PC-9 (cell line): ENCODE results near the gene MYO7B. TPM values are rescaled to one million over a fixed set of nuclear protein-coding genes. Genes with fewer than 3 reads are reported as not detected.

Source experiments
- BruUV-seq: library from RNA; stranded (reverse); fragments of 400-500 nt; replicated peaks from 2 replicates; lab custom pipeline; 2021; lab: Mats Ljungman, UMichigan
- CTCF ChIA-PET: fragments of 300-600 bp; sonication (Branson Sonifier 250); formaldehyde crosslinking; loops from one replicate; lab custom pipeline; 2022; ENCODE audit warnings: antibody characterized with exemption; lab: Charles Lee
- POLR2A ChIA-PET: fragments of 300-600 bp; sonication (Branson Sonifier 250); formaldehyde crosslinking; loops from one replicate; lab custom pipeline; 2022; ENCODE audit warnings: antibody characterized with exemption; ENCODE audit not compliant: unreplicated experiment; lab: Charles Lee
- DNase-seq, 2 experiments: peaks; one replicate each; pipeline versions ENCODE4 v3.0.0 to v3.0.0-alpha.2; 2015 to 2022; ENCODE audit warnings: mixed read lengths in 1 of 2
- H2AFZ ChIP-seq: fragments of 200-600 bp; sonication (generic); 2 replicates; pipeline ENCODE4 v1.8.1; 2017; ENCODE audit warnings: antibody characterized with exemption
- H3F3A ChIP-seq: fragments of 200-600 bp; sonication (generic); 2 replicates; pipeline ENCODE4 v1.8.1; 2017; ENCODE audit warnings: antibody characterized with exemption, mild to moderate bottlenecking, low read depth; ENCODE audit not compliant: insufficient read depth
- H3K27ac ChIP-seq: fragments of 200-600 bp; sonication (generic); 2 replicates; pipeline ENCODE4 v1.6.1; 2016; ENCODE audit warnings: mixed run types
- H3K27me3 ChIP-seq: fragments of 200-600 bp; sonication (generic); 2 replicates; pipeline ENCODE4 v1.6.1; 2016; ENCODE audit warnings: low read depth, mixed run types; ENCODE audit not compliant: insufficient read depth
- H3K36me3 ChIP-seq: fragments of 200-600 bp; sonication (generic); 2 replicates; pipeline ENCODE4 v1.6.1; 2016; ENCODE audit warnings: low read depth, mixed run types
- H3K4me1 ChIP-seq: fragments of 200-600 bp; sonication (generic); replicated peaks from 2 replicates; pipeline ENCODE4 v1.6.1; 2016; ENCODE audit warnings: mixed run types; ENCODE audit not compliant: insufficient read depth
- H3K4me2 ChIP-seq: fragments of 200-600 bp; sonication (generic); 2 replicates; pipeline ENCODE4 v1.6.1; 2017; ENCODE audit warnings: mixed run types
- H3K4me3 ChIP-seq: fragments of 200-600 bp; sonication (generic); 2 replicates; pipeline ENCODE4 v1.6.1; 2016; ENCODE audit warnings: mixed run types
- H3K79me2 ChIP-seq: fragments of 200-600 bp; sonication (generic); 2 replicates; pipeline ENCODE4 v1.6.1; 2017; ENCODE audit warnings: low read depth, mixed run types
- H3K9me2 ChIP-seq: fragments of 200-600 bp; sonication (generic); 2 replicates; pipeline ENCODE4 v1.8.1; 2017; ENCODE audit warnings: mild to moderate bottlenecking; ENCODE audit not compliant: insufficient read depth
- H3K9me3 ChIP-seq: fragments of 200-600 bp; sonication (generic); 2 replicates; pipeline ENCODE4 v1.8.1; 2016; ENCODE audit warnings: low read depth; ENCODE audit not compliant: insufficient read depth
- H4K20me1 ChIP-seq: fragments of 200-600 bp; sonication (generic); 2 replicates; pipeline ENCODE4 v1.8.1; 2017; ENCODE audit not compliant: insufficient read depth
- CTCF ChIP-seq: fragments of 200-600 bp; sonication (generic); conservative IDR thresholded peaks from 2 replicates; pipeline ENCODE4 v1.6.1; 2017; ENCODE audit warnings: mixed run types, antibody characterized with exemption, mild to moderate bottlenecking, moderate library complexity
- EZH2 ChIP-seq: fragments of 200-600 bp; sonication (generic); IDR thresholded peaks from 2 replicates; pipeline ENCODE4 v1.8.0; 2017; ENCODE audit warnings: antibody characterized with exemption, low read depth
- intact Hi-C: fragments of 100-400 bp; cut with micrococcal nuclease; formaldehyde crosslinking; loops from one replicate; pipeline ENCODE4 v1.10.0; 2022; ENCODE audit not compliant: unreplicated experiment
- total RNA-seq: library from RNA; stranded (reverse); gene quantifications from 2 replicates; pipeline ENCODE4 v1.2.3, GENCODE V29; 2021

The MYO7B gene
- total RNA-seq, 1 experiment from 2014 or later, result not detected

- ChIA-PET POLR2A (no interaction called here), CTCF (no interaction called here)
- TF ChIP-seq CTCF (no peak), EZH2 (no peak)
- H3K27me3 ChIP-seq, result peaks cover 23% of the 10 kb centered on the region; the same call in 1 of the 2 replicates
- no peak overlapping the region for H3K4me2 ChIP-seq
- no peaks in the 10 kb centered on the region for H3K36me3 ChIP-seq
- H3K27ac ChIP-seq, result no peak overlapping the region
- H3F3A ChIP-seq, result no peaks in the 10 kb centered on the region
- H3K79me2 ChIP-seq, result no peaks in the 10 kb centered on the region
- no peak overlapping the region for H3K4me3 ChIP-seq
- no TSS peak for BruUV-seq
- intact Hi-C loops, result no loop called here
- no peaks in the 10 kb centered on the region for H4K20me1 ChIP-seq
- peak in 1 of 2 experiments; percentile 4 for DNase-seq
- H3K9me3 ChIP-seq, result no peaks in the 10 kb centered on the region
- no peak overlapping the region for H2AFZ ChIP-seq
- H3K9me2 ChIP-seq, result no peaks in the 10 kb centered on the region
- no peaks in the 10 kb centered on the region for H3K4me1 ChIP-seq
Observed at GRCh38 chr2:127574656-127575055, 39.2 kb downstream of the MYO7B start.

DNA sequence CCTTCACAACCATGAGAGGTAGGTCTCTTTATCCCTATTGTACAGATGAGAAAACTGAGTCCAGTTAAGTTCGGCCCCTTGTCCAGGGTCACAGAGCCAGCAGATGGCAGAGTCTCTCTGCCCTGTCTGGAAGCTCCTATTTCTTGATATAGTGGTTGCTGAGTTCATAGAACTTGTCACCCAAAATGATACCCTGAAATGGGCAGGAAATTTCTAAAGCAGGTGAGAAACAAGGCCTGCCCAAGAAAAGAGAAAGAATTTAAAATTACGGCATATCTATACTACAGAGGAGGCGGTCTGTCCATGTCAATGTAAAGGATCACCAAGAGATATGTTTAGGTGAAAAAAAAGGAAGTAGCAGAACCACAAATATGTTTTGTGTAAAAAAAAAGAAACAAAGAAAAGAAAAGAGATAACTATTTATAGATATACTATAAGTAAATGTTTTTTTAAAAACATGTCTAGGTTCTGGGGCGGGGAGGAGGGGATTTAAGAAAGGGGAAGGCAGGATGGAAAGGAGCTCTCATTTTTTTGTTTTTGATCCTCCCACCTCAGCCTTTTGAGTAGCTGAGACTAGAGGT lies 39.8 kb downstream of the MYO7B start:
- H3K4me1 ChIP-seq, result no peaks in the 10 kb centered on the region
- H3K36me3 ChIP-seq, result no peaks in the 10 kb centered on the region
- ChIA-PET POLR2A (no interaction called here), CTCF (no interaction called here)
- H3K9me2 ChIP-seq, result no peaks in the 10 kb centered on the region
- no peak overlapping the region for H3K4me2 ChIP-seq
- no peak for TF ChIP-seq EZH2
- no peak for TF ChIP-seq CTCF
- peaks cover 18% of the 10 kb centered on the region; the same call in 1 of the 2 replicates for H3K27me3 ChIP-seq
- no TSS peak for BruUV-seq
- no peak overlapping the region for H3K27ac ChIP-seq
- no peak overlapping the region for H3K4me3 ChIP-seq
- no peaks in the 10 kb centered on the region for H3K79me2 ChIP-seq
- intact Hi-C loops, result no loop called here
- no peaks in the 10 kb centered on the region for H4K20me1 ChIP-seq
- peak in 1 of 2 experiments; percentile 5 for DNase-seq
- H3F3A ChIP-seq, result no peaks in the 10 kb centered on the region
- no peaks in the 10 kb centered on the region for H3K9me3 ChIP-seq
- no peak overlapping the region for H2AFZ ChIP-seq

DNA sequence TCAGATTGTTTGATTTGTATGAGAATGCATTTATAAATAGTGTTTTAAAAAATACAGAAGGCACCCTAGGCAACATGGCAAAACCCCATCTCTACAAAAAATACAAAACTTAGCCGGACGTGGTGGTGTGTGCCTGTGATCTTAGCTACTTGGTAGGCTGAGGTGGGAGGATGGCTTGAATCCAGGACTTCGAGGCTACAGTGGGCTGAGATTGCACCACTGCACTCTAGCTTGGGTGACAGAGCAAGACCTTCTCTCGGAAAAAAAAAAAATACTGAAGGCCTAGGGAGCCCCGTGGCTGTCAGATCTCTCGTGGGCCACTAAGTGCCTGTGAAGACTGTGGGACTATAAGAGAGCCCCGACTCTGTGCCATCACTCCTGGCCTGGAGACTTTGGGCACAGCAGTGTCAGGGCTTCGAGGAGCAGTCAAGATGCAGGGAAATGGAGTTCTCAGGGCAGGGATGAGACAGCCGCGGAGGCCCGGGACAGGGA lies 40.5 kb downstream of the MYO7B start:
- H3K36me3 ChIP-seq, result no peaks in the 10 kb centered on the region
- H2AFZ ChIP-seq, result no peak overlapping the region
- H3K9me3 ChIP-seq, result no peaks in the 10 kb centered on the region
- no peaks in the 10 kb centered on the region for H4K20me1 ChIP-seq
- peaks cover 19% of the 10 kb centered on the region; the same call in 1 of the 2 replicates for H3K27me3 ChIP-seq
- H3K4me2 ChIP-seq, result no peak overlapping the region
- peak in 1 of 2 experiments; percentile 39 for DNase-seq
- BruUV-seq, result no TSS peak
- intact Hi-C loops, result no loop called here
- no peak overlapping the region for H3K27ac ChIP-seq
- POLR2A ChIA-PET, result no interaction called here
- H3K9me2 ChIP-seq, result no peaks in the 10 kb centered on the region
- no peaks in the 10 kb centered on the region for H3K79me2 ChIP-seq
- no peaks in the 10 kb centered on the region for H3F3A ChIP-seq
- no peak overlapping the region for H3K4me3 ChIP-seq
- no peaks in the 10 kb centered on the region for H3K4me1 ChIP-seq
- TF ChIP-seq CTCF (no peak), EZH2 (no peak)
- CTCF ChIA-PET, result no interaction called here
